Ovary (tissue), 9 donors: ENCODE measurements around the gene ALDH1L2. TPM values are rescaled to one million over a fixed set of nuclear protein-coding genes. Genes with fewer than 3 reads are reported as not detected.

Experiments
- DNase-seq, 5 donors: peaks; one replicate each; pipeline ENCODE4 v3.0.0-alpha.2; 2019 to 2020
- H3K27ac ChIP-seq, 2 donors: fragments of 200-600 bp; one replicate each; pipeline versions ENCODE4 v1.5.1 to v1.8.0; 2019 to 2022
- H3K27me3 ChIP-seq: fragments of 200-600 bp; one replicate; pipeline ENCODE4 v1.8.0; 2022
- H3K36me3 ChIP-seq: fragments of 200-600 bp; sonication (generic); one replicate; pipeline ENCODE4 v1.5.1; 2019
- H3K4me1 ChIP-seq: one replicate; pipeline ENCODE4 v1.8.1; 2013; ENCODE audit warnings: mild to moderate bottlenecking, moderate library complexity; ENCODE audit not compliant: insufficient read depth
- H3K4me3 ChIP-seq: fragments of 200-600 bp; sonication (generic); one replicate; pipeline ENCODE4 v1.5.1; 2017
- H3K9me3 ChIP-seq, 2 donors: fragments of 200-600 bp in 1 of 2; sonication (generic) in 1 of 2; one replicate each; pipeline versions ENCODE4 v1.5.1 to v1.8.1; 2013 to 2019; ENCODE audit warnings: mild to moderate bottlenecking in 1 of 2, moderate library complexity in 1 of 2
- CTCF ChIP-seq, 3 donors: fragments of 450-650 bp in 2 of 3; fragments of 200-600 bp in 1 of 3; IDR thresholded peaks; one replicate each; pipeline versions ENCODE4 v1.5.1 to v1.8.0; 2016 to 2022; ENCODE audit warnings: antibody characterized with exemption in 3 of 3, mild to moderate bottlenecking in 1 of 3
- EP300 ChIP-seq: sonication (generic); formaldehyde crosslinking; IDR thresholded peaks from one replicate; pipeline ENCODE4 v1.6.1; 2017; ENCODE audit warnings: antibody characterized with exemption
- POLR2A ChIP-seq: fragments of 450-650 bp; IDR thresholded peaks from one replicate; pipeline ENCODE4 v1.6.1; 2017; ENCODE audit warnings: antibody characterized with exemption, mild to moderate bottlenecking, moderate library complexity
- WGBS, 3 donors: extraction: QIAGEN DNeasy Blood & Tissue Kit in 1 of 3; methylation state at CpG; one replicate each; pipeline versions ENCODE4 v1.1.5 to v1.1.7; 2013 to 2017; 5-methylcytosine and 5-hydroxymethylcytosine counted together
- intact Hi-C, 4 donors: fragments of 100-400 bp; cut with DNase I; formaldehyde crosslinking; loops; one replicate each; pipeline versions ENCODE4 v1.11.0 to v1.15.1; 2022 to 2023
- polyA plus RNA-seq, 2 donors: library from polyadenylated mRNA; stranded (reverse); fragments of 200-250 nt in 1 of 2; fragments of 350-450 nt in 1 of 2; fragmentation: Illumina TruSeq in 1 of 2; extraction: RNeasy Lipid Tissue Mini Kit (QIAGEN cat#74804) in 1 of 2; gene quantifications; one replicate each; pipeline ENCODE4 v1.2.3, GENCODE V29; 2013 to 2014
- total RNA-seq, 7 donors: library from RNA; depleted of rRNA in 2 of 7; stranded (reverse); fragments of >200 nt in 2 of 7; fragmentation: NEBNext Ultra II Directional in 3 of 7; extraction: Animal tissue kit (Norgen Biotek cat#: 25700) in 3 of 7; gene quantifications; one replicate each; pipeline versions ENCODE4 v1.1.0 to v1.2.4, GENCODE V29; 2016 to 2023
- donor health status: DM: no; HTN: no; CAD: no; lungs with moderate emphysema.
- donor health status: DM: no; HTN: no; CAD: no.
- donor health status: Bipolar disorder and iron deficiency.
- donor health status: DM: yes; HTN: yes; CAD: no.
- donor health status: DM: no; HTN: no; CAD: no.
- donor health status: DM: yes; HTN: yes; CAD: no.

ALDH1L2 gene
- total and polyA plus RNA-seq, 9 donors = 0.38 to 36.4 (median 1.3) TPM

- intact Hi-C loops = no loop called here
- Histone ChIP-seq H3K36me3 (no peaks in the 10 kb centered on the region), H3K4me3 (no peak overlapping the region), H3K4me1 (no peaks in the 10 kb centered on the region), H3K27ac (no peak overlapping the region), H3K27me3 (no peaks in the 10 kb centered on the region), H3K9me3 (no peaks in the 10 kb centered on the region)
- no peak for DNase-seq
- 53 to 66% (median 58%) methylated on average over 4 of the region's 4 CpGs for WGBS, 3 donors
- TF ChIP-seq CTCF (IDR thresholded peaks at IDR 0.05) (no peak), EP300 (no peak), POLR2A (no peak)
These were observed 26.6 kb upstream of the ALDH1L2 start for GRCh38 chr12:105110851-105111250.

- intact Hi-C loops = no loop called here
- no peak for DNase-seq
- Histone ChIP-seq H3K27me3 (no peaks in the 10 kb centered on the region), H3K9me3 (no peaks in the 10 kb centered on the region), H3K27ac (no peak overlapping the region), H3K4me3 (peak overlapping the region; percentile 98), H3K36me3 (no peaks in the 10 kb centered on the region), H3K4me1 (no peaks in the 10 kb centered on the region)
- TF ChIP-seq EP300 (no peak), POLR2A (no peak), CTCF (IDR thresholded peaks at IDR 0.05) (no peak)
- 60 to 63% (median 60%) methylated on average over 13 of the region's 13 CpGs for WGBS, 3 donors
These were observed 25.4 kb upstream of the ALDH1L2 start for GRCh38 chr12:105109465-105110212.

GRCh38 chr12:105107494-105108371 is 23.5 kb upstream of the ALDH1L2 start, which contains the start of gene WASHC4:
Gene WASHC4 (plus strand): TSS chr12:105107731. CDS start chr12:105107801, 70 bp downstream.
- H3K36me3 ChIP-seq = no peaks in the 10 kb centered on the region
- intact Hi-C loops = no loop called here
- H3K4me1 ChIP-seq = no peaks in the 10 kb centered on the region
- H3K27me3 ChIP-seq = no peaks in the 10 kb centered on the region
- peak; percentile 91 to 94 (median 93) for DNase-seq
- H3K9me3 ChIP-seq = no peaks in the 10 kb centered on the region
- peak within 1 kb of the TSS; percentile 79 to 88 for H3K27ac ChIP-seq
- 0% methylated on average over 61 to 85 of the region's 85 CpGs for WGBS, 3 donors
- TF ChIP-seq POLR2A (peak; percentile 92), CTCF (IDR thresholded peaks at IDR 0.05) (no peak), EP300 (no peak)
- peak within 1 kb of the TSS; percentile 98 for H3K4me3 ChIP-seq

GRCh38 chr12:105107171-105107493 is 22.9 kb upstream of the ALDH1L2 start:
- Histone ChIP-seq H3K4me1 (no peaks in the 10 kb centered on the region), H3K36me3 (no peaks in the 10 kb centered on the region), H3K27ac (peak overlapping the region in 1 of 2 donors; percentile 88), H3K27me3 (no peaks in the 10 kb centered on the region), H3K9me3 (no peaks in the 10 kb centered on the region), H3K4me3 (peak overlapping the region; percentile 98)
- DNase-seq = no peak
- WGBS, 3 donors = 0 to 1% (median 0%) methylated on average over 15 of the region's 15 CpGs
- intact Hi-C loops = no loop called here
- TF ChIP-seq POLR2A (no peak), EP300 (no peak), CTCF (IDR thresholded peaks at IDR 0.05) (no peak)
